Esophagus squamous epithelium (tissue), 5 donors: Measurements from ENCODE around the gene S100A11. TPM values are rescaled to one million over a fixed set of nuclear protein-coding genes. Genes with fewer than 3 reads are reported as not detected.

Experiments
- DNase-seq: peaks from one replicate; lab custom pipeline; 2025; lab: John Stamatoyannopoulos, UW
- H3K27ac ChIP-seq, 4 donors: fragments of 200-600 bp; sonication (generic); one replicate each; pipeline ENCODE4 v1.5.1; 2016 to 2019; ENCODE audit warnings: mild to moderate bottlenecking in 1 of 4
- H3K27me3 ChIP-seq, 4 donors: fragments of 200-600 bp; sonication (generic); 1 replicate in 3 of 4; 2 replicates in 1 of 4; pipeline versions ENCODE4 v1.5.1 to v1.6.0; 2017 to 2021; ENCODE audit warnings: antibody characterized with exemption in 1 of 4
- H3K36me3 ChIP-seq, 3 donors: fragments of 200-600 bp; sonication (generic); one replicate each; pipeline ENCODE4 v1.5.1; 2016 to 2019
- H3K4me1 ChIP-seq, 3 donors: fragments of 200-600 bp; sonication (generic); one replicate each; pipeline ENCODE4 v1.5.1; 2017 to 2019
- H3K4me3 ChIP-seq, 4 donors: fragments of 200-600 bp; sonication (generic); 1 replicate in 3 of 4; 2 replicates in 1 of 4; pipeline ENCODE4 v1.5.1; 2016 to 2019; ENCODE audit warnings: mild to moderate bottlenecking in 2 of 4, moderate library complexity in 1 of 4
- H3K9me3 ChIP-seq, 3 donors: fragments of 200-600 bp; sonication (generic); one replicate each; pipeline ENCODE4 v1.5.1; 2016 to 2019
- CTCF ChIP-seq, 6 experiments: fragments of 450-650 bp in 4 of 6; fragments of 200-600 bp in 2 of 6; sonication (generic) in 2 of 6; IDR thresholded peaks; one replicate each; pipeline ENCODE4 v1.5.1; 2016 to 2019; ENCODE audit warnings: antibody characterized with exemption in 6 of 6, mild to moderate bottlenecking in 4 of 6, moderate library complexity in 4 of 6
- POLR2A ChIP-seq, 4 donors: fragments of 450-650 bp; IDR thresholded peaks; one replicate each; pipeline ENCODE4 v1.6.1; 2017; ENCODE audit warnings: antibody characterized with exemption in 4 of 4, mild to moderate bottlenecking in 4 of 4, moderate library complexity in 3 of 4
- WGBS, 2 donors: methylation state at CpG; one replicate each; pipeline ENCODE4 v1.1.5; 2018; 5-methylcytosine and 5-hydroxymethylcytosine counted together
- intact Hi-C: fragments of 100-400 bp; cut with DNase I; formaldehyde crosslinking; loops from one replicate; pipeline ENCODE4 v1.15.0; 2022
- total RNA-seq, 4 donors: library from RNA; depleted of rRNA; stranded (reverse); fragments of >200 nt; gene quantifications; one replicate each; pipeline ENCODE4 v1.1.0, GENCODE V29; 2016
- donor health status: DM: yes; HTN: yes; CAD: no.

The S100A11 gene
- total RNA-seq, 4 donors from 2014 or later = 900 to 2,319 (median 1,590) TPM

GRCh38 chr1:152039886-152040285 lies 3.1 kb upstream of the S100A11 start:
- Histone ChIP-seq H3K4me3 (no peak overlapping the region), H3K4me1 (peaks cover 13 to 60% (median 17%) of the 10 kb centered on the region in 3 donors), H3K27ac (peak overlapping the region in 3 of 4 donors; percentile 44 to 99 (median 92)), H3K27me3 (no peaks in the 10 kb centered on the region), H3K36me3 (no peaks in the 10 kb centered on the region), H3K9me3 (no peaks in the 10 kb centered on the region)
- intact Hi-C loops = no loop called here
- DNase-seq = no peak
- WGBS, 2 donors = 33 to 55% methylated on average over 1 of the region's 1 CpG
- TF ChIP-seq POLR2A (IDR thresholded peaks at IDR 0.05) (no peak), CTCF (IDR thresholded peaks at IDR 0.05) (no peak)

DNA sequence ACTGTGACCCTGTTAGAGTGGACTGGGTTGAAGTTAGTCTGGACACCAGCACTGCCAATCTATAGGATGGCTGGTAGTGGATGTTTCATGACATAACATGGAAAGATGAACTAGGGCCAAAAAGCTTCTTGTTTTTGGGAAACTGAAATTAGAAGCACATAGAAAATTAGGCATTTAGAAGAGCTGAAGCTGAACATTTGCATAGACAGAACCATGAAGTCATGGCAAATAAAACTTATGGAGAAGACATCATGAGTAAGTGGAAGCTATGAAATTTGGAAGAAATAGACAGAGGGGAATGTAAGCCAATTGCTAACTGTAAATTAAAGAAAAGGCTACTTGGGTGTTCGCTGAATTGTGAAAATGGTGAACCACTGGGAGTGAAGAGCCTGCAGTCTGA lies 2.7 kb upstream of the S100A11 start:
- no peaks in the 10 kb centered on the region for H3K36me3 ChIP-seq
- no peak for DNase-seq
- no peaks in the 10 kb centered on the region for H3K9me3 ChIP-seq
- H3K27ac ChIP-seq = peak overlapping the region in 3 of 4 donors; percentile 53 to 99 (median 92)
- WGBS, 2 donors = 89 to 93% methylated on average over 1 of the region's 1 CpG
- no peak overlapping the region for H3K4me3 ChIP-seq
- no peak for TF ChIP-seq POLR2A (IDR thresholded peaks at IDR 0.05)
- TF ChIP-seq CTCF (IDR thresholded peaks at IDR 0.05) = no peak
- intact Hi-C loops = no loop called here
- peaks cover 11 to 61% (median 17%) of the 10 kb centered on the region in 3 donors for H3K4me1 ChIP-seq
- H3K27me3 ChIP-seq = no peaks in the 10 kb centered on the region

DNA sequence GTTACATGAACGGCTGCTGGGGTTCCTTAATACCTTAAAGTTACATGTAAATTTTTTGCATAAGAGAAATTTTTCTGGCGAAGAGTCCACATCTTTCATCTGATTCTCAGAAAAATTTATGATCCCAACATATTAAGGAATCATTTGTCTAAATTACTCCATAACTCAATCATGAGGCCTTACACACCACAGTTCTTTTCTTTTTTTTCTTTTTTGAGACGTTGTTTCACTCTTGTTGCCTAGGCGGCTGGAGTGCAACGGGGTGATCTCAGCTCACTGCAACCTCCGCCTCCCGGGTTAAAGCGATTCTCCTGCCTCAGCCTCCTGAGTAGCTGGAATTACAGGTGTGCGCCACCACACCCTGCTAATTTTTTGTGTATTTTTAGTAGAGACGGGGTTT lies 2.1 kb upstream of the S100A11 start:
- peak overlapping the region; percentile 53 to 99 (median 74) for H3K27ac ChIP-seq
- H3K36me3 ChIP-seq = peaks cover under 1 to 5% (median 1%) of the 10 kb centered on the region in 3 donors
- TF ChIP-seq POLR2A (IDR thresholded peaks at IDR 0.05) (no peak), CTCF (IDR thresholded peaks at IDR 0.05) (no peak)
- WGBS, 2 donors = 92 to 93% methylated on average over 10 of the region's 10 CpGs
- no peak for DNase-seq
- H3K4me1 ChIP-seq = peaks cover 15 to 61% (median 21%) of the 10 kb centered on the region in 3 donors
- H3K4me3 ChIP-seq = no peak overlapping the region
- no peaks in the 10 kb centered on the region for H3K27me3 ChIP-seq
- intact Hi-C loops = no loop called here
- H3K9me3 ChIP-seq = no peaks in the 10 kb centered on the region

DNA sequence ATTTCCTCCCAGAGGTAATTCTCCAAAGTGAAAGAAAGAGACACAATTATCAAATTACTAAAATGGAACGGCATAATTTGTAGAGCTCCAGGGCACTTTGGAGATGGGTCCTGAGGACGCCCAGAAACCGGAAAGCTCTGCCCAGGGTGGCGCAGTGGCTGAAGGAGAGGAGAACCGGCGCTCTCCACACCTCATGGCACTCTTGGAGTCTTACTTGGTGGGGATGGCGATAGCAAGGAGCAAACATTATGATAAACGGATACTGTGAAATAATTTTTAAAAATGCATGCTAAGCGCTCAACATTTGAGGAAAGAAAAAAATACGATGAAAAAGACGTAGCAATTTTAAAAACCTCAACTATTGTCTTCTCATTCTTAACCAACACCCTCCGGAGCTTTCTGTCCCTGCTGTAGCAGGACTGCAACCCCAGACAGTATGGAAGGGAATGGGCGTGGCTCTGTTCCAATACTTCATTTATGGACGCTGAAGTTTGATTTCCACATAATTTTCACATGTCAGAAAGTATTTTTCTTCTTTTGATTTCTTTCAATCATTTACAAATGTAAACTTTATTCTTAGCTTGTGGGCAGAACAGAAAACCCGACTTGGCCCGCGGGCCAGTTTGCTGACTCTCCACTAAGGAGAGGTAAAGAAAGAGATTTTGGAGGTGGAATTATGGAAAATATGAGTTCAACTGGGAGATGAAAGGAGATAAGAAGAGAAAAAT lies 1.1 kb downstream of the S100A11 start:
- Histone ChIP-seq H3K36me3 (peaks cover 22 to 37% (median 23%) of the 10 kb centered on the region in 3 donors), H3K4me1 (peaks cover 23 to 79% (median 29%) of the 10 kb centered on the region in 3 donors), H3K4me3 (peak overlapping the region; percentile 62 to 84 (median 77)), H3K27me3 (no peaks in the 10 kb centered on the region), H3K27ac (peak overlapping the region; percentile 92 to 99 (median 97)), H3K9me3 (no peaks in the 10 kb centered on the region)
- TF ChIP-seq CTCF (IDR thresholded peaks at IDR 0.05) = no peak
- TF ChIP-seq POLR2A (IDR thresholded peaks at IDR 0.05) = no peak
- 5 to 10% methylated on average over 17 of the region's 17 CpGs for WGBS, 2 donors
- no peak for DNase-seq
- intact Hi-C loops = no loop called here
